ENCODE data around the gene LRCH3.

LRCH3 gene

DNA sequence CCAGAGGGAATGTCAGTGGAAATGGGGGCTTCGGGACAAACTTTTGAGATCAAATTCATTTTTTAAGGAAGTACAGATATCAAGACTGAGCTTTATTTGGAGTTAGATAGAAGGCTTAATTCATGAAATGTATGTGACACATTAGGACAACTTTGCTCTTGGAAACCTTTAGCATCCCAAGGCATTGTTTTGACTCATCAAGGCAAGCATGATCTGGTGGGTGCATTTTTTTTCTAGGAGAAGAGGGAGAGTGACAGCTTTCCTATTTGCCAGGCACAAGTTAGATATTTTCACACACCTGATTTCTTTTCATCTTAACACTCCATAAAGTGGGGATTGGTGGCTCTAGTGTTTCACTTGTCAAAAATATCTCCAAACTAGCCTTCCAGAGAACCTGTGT is 97.5 kb downstream of the LRCH3 start:
- no peak for TF ChIP-seq CTCF (IDR thresholded peaks at IDR 0.05; ENCODE audit: low read depth, low read length, missing control alignments)
- DNase-seq (ENCODE audit: low read depth), result no peak
- H3K4me3 ChIP-seq (ENCODE audit: low read depth, low read length), result no peak overlapping the region
- in situ Hi-C loops (cut with HindIII; ENCODE audit: low sequenced_read_pairs), result no loop called here

GRCh38 chr3:197889204-197889930 is 98.3 kb downstream of the LRCH3 start:
- TF ChIP-seq CTCF (IDR thresholded peaks at IDR 0.05; ENCODE audit: low read depth, low read length, missing control alignments), result no peak
- H3K4me3 ChIP-seq (ENCODE audit: low read depth, low read length), result no peak overlapping the region
- DNase-seq (ENCODE audit: low read depth), result no peak
- in situ Hi-C loops (cut with HindIII; ENCODE audit: low sequenced_read_pairs), result no loop called here

DNA sequence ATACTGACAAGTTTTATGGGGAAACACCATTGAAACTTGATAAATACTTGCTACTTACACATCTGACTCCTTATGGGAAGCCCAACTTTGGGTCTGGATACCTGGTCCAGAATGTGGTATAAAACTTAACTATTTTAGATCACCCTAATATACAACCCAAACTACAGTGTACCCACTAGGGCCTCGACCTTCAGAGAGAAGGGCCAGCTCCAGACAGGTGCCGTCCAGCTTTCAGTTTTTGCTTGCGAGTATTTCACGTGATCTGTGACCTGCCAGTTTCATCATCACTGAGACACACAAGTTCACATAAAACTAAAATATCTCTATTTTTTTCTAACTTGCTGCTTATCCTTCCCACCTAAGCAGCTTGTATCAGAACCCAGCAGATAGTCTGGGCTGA is 99.6 kb downstream of the LRCH3 start:
- H3K4me3 ChIP-seq (ENCODE audit: low read depth, low read length), result no peak overlapping the region
- TF ChIP-seq CTCF (IDR thresholded peaks at IDR 0.05; ENCODE audit: low read depth, low read length, missing control alignments), result no peak
- in situ Hi-C loops (cut with HindIII; ENCODE audit: low sequenced_read_pairs), result no loop called here
- no peak for DNase-seq (ENCODE audit: low read depth)

GRCh38 chr3:197892162-197892561 is 101.1 kb downstream of the LRCH3 start:
- no peak for TF ChIP-seq CTCF (IDR thresholded peaks at IDR 0.05; ENCODE audit: low read depth, low read length, missing control alignments)
- DNase-seq (ENCODE audit: low read depth), result no peak
- in situ Hi-C loops (cut with HindIII; ENCODE audit: low sequenced_read_pairs), result no loop called here
- no peak overlapping the region for H3K4me3 ChIP-seq (ENCODE audit: low read depth, low read length)

DNA sequence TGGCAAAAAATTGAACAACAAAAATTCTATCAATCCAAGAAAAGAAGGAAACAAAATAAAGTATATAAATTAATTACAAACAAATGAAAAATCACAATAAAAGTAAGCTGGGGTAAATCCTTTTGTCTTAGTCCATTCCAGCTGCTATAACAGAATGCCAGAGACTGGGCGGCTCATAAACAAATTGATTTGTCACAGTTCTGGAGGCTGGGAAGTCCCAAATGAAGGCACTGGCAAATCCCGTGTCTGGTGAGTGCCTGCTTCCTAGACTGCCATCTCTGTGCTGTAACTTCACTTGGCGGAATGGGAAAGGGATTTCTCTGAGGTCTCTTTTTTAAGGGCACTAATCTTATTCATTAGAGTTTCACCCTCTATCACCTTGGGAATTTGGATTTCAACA is 105.4 kb downstream of the LRCH3 start:
- no peak overlapping the region for H3K4me3 ChIP-seq (ENCODE audit: low read depth, low read length)
- TF ChIP-seq CTCF (IDR thresholded peaks at IDR 0.05; ENCODE audit: low read depth, low read length, missing control alignments), result no peak
- in situ Hi-C loops (cut with HindIII; ENCODE audit: low sequenced_read_pairs), result no loop called here
- no peak for DNase-seq (ENCODE audit: low read depth)

DNA sequence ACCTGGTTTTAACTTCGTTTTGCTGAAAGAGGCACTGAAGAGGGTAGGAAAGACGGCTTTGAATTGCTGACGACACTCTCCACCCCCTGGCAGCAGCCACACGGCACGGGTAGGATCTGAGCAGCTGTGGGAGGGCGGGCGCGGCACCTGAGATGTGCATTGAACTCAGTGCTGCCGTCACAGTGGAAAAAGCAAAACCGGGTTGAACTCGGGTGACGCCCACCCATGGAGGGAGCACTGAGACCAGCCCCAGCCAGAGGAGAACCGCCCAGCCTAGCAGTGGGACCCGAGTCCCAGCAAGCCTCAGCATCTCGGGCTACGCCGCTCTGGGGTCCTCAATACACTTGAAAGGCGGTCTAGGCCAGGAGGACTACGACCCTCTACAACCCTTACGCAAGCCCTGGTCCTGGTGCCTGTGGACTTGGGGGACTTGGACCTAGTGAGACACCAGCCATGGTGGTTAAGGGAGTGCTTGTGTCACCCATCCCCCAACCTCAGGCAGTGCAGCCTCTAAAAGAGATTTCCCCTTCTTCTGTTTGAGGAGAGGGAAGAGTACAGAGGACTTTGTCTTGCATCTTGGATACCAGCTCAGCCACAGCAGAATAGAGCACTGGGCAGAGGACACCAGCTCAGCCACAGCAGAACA is 108.9 kb downstream of the LRCH3 start:
- no peak for TF ChIP-seq CTCF (IDR thresholded peaks at IDR 0.05; ENCODE audit: low read depth, low read length, missing control alignments)
- in situ Hi-C loops (cut with HindIII; ENCODE audit: low sequenced_read_pairs), result no loop called here
- H3K4me3 ChIP-seq (ENCODE audit: low read depth, low read length), result no peak overlapping the region
- DNase-seq (ENCODE audit: low read depth), result no peak

All from astrocyte of the cerebellum (primary cell).